K562 (cell line): ENCODE data around the gene VPS33A. TPM values are rescaled to one million over a fixed set of nuclear protein-coding genes. Genes with fewer than 3 reads are reported as not detected.

ENCODE experiments used
- ATAC-seq: fragments of 200-7000 bp; cut with Tn5 transposase; 3 replicates; pipeline ENCODE4 v1.9.1; 2020; ENCODE audit warnings: moderate library complexity
- BruUV-seq: library from RNA; stranded (reverse); fragments of 400-500 nt; replicated peaks from 2 replicates; lab custom pipeline; 2021; lab: Mats Ljungman, UMichigan
- CTCF ChIA-PET: fragments of 300-600 bp; formaldehyde crosslinking; extraction: SDS; loops from one replicate; lab custom pipeline; 2021; ENCODE audit warnings: low intra/inter-chr PET ratio; lab: Yijun Ruan, JAX
- POLR2A ChIA-PET: fragments of 300-600, 350-650 bp; sonication (Branson Sonifier 250); formaldehyde crosslinking; extraction: SDS; loops from one replicate; lab custom pipeline; 2021; ENCODE audit warnings: antibody characterized with exemption, inconsistent platforms; lab: Yijun Ruan, JAX
- DNase-seq, 4 experiments: peaks; one replicate each; pipeline versions ENCODE4 v3.0.0 to v3.0.0-alpha.2; 2011 to 2018; ENCODE audit warnings: low spot score in 3 of 4, mixed read lengths in 3 of 4; ENCODE audit errors: extremely low read depth in 1 of 4
- FAIRE-seq: peaks from 2 replicates; lab custom pipeline; 2011; peaks lifted over from hg19 to GRCh38; lab: Jason Lieb, UNC
- H2AFZ ChIP-seq: 2 replicates; pipeline ENCODE4 v1.6.0; 2011; ENCODE audit warnings: low read depth, low read length, control low read depth, inconsistent platforms
- H3K27ac ChIP-seq: fragments of 200-600 bp; 3 replicates; pipeline ENCODE4 v1.8.0; 2011; ENCODE audit warnings: low read depth, mild to moderate bottlenecking, control low read depth, inconsistent platforms, low read length, moderate library complexity, mixed read lengths; ENCODE audit errors: extremely low read depth
- H3K27me3 ChIP-seq, 2 experiments: fragments of 300-600 bp in 1 of 2; 2 replicates in 1 of 2; 3 replicates in 1 of 2; pipeline versions ENCODE4 v1.6.0 to v1.8.0; 2011; ENCODE audit warnings: inconsistent platforms in 2 of 2, low read length in 2 of 2, mild to moderate bottlenecking in 1 of 2, mixed read lengths in 1 of 2, moderate library complexity in 1 of 2; ENCODE audit not compliant: control insufficient read depth in 2 of 2, insufficient read depth in 2 of 2
- H3K36me3 ChIP-seq: fragments of 300-600 bp; 3 replicates; pipeline ENCODE4 v1.8.0; 2011; ENCODE audit warnings: mild to moderate bottlenecking, low read length, inconsistent platforms; ENCODE audit not compliant: control insufficient read depth, insufficient read depth
- H3K4me1 ChIP-seq, 2 experiments: fragments of 200-600 bp in 1 of 2; replicated peaks in 1 of 2; 2 replicates in 1 of 2; 3 replicates in 1 of 2; pipeline versions ENCODE4 v1.5.1 to v1.8.0; 2011; ENCODE audit warnings: inconsistent platforms in 2 of 2, low read length in 2 of 2, mild to moderate bottlenecking in 1 of 2, mixed read lengths in 1 of 2, moderate library complexity in 1 of 2; ENCODE audit not compliant: control insufficient read depth in 2 of 2, insufficient read depth in 2 of 2
- H3K4me2 ChIP-seq: 2 replicates; pipeline ENCODE4 v1.6.1; 2011; ENCODE audit warnings: low read length, control low read depth, inconsistent platforms, mixed read lengths; ENCODE audit not compliant: insufficient read depth
- H3K4me3 ChIP-seq: fragments of 200-600 bp; sonication (generic), shearing (Covaris generic); 2 replicates; pipeline ENCODE4 v1.5.1; 2016; ENCODE audit warnings: control low read depth, inconsistent platforms
- H3K79me2 ChIP-seq: fragments of 200-600 bp; 3 replicates; pipeline ENCODE4 v1.8.0; 2011; ENCODE audit warnings: low read length, inconsistent platforms; ENCODE audit not compliant: control insufficient read depth, insufficient read depth
- H3K9ac ChIP-seq, 2 experiments: 2 replicates each; pipeline versions ENCODE4 v1.6.0 to v1.6.1; 2011; ENCODE audit warnings: low read depth in 2 of 2, low read length in 2 of 2, control low read depth in 1 of 2, inconsistent platforms in 1 of 2, mild to moderate bottlenecking in 1 of 2, mixed read lengths in 1 of 2; ENCODE audit not compliant: insufficient read depth in 1 of 2
- H3K9me1 ChIP-seq: one replicate; pipeline ENCODE4 v1.6.0; 2011; ENCODE audit warnings: inconsistent platforms, mild to moderate bottlenecking, low read length, moderate library complexity; ENCODE audit not compliant: control insufficient read depth, insufficient read depth
- H3K9me3 ChIP-seq: replicated peaks from 2 replicates; pipeline ENCODE4 v1.5.1; 2011; ENCODE audit warnings: low read depth, low read length, inconsistent platforms; ENCODE audit not compliant: control insufficient read depth, insufficient read depth
- H4K20me1 ChIP-seq: replicated peaks from 2 replicates; pipeline ENCODE4 v1.6.1; 2011; ENCODE audit warnings: low read length, inconsistent platforms, mixed read lengths; ENCODE audit not compliant: control insufficient read depth, insufficient read depth
- BCLAF1 ChIP-seq, 2 experiments: fragments of 450-650 bp in 1 of 2; IDR thresholded peaks; 2 replicates each; pipeline ENCODE4 v1.6.1; 2011 to 2017; ENCODE audit warnings: low read depth in 2 of 2, antibody characterized with exemption in 1 of 2, borderline replicate concordance in 1 of 2, low read length in 1 of 2, mild to moderate bottlenecking in 1 of 2, mixed read lengths in 1 of 2; ENCODE audit not compliant: control insufficient read depth in 1 of 2
- CBX5 ChIP-seq: IDR thresholded peaks from 2 replicates; pipeline ENCODE4 v1.6.1; 2014; ENCODE audit warnings: low read depth, borderline replicate concordance
- JUND ChIP-seq, 2 experiments: IDR thresholded peaks; 2 replicates in 1 of 2; 3 replicates in 1 of 2; pipeline ENCODE4 v1.6.1; 2011; ENCODE audit warnings: borderline replicate concordance in 2 of 2, low read depth in 2 of 2, low read length in 2 of 2, improper control_type of control experiment in 1 of 2, missing biosample characterization in 1 of 2, missing genetic modification characterization in 1 of 2, missing genetic modification reagents in 1 of 2
- KAT7 ChIP-seq: sonication (generic); formaldehyde crosslinking; IDR thresholded peaks from 2 replicates; pipeline ENCODE4 v1.8.0; 2022; ENCODE audit warnings: missing genetic modification reagents, mild to moderate bottlenecking, borderline replicate concordance
- PATZ1 ChIP-seq: fragments of 250-450 bp; sonication (Bioruptor Pico); IDR thresholded peaks from 2 replicates; pipeline ENCODE4 v1.5.0; 2020; ENCODE audit warnings: mild to moderate bottlenecking, borderline replicate concordance
- TAF1 ChIP-seq: IDR thresholded peaks from 2 replicates; pipeline ENCODE4 v1.6.1; 2011; ENCODE audit warnings: mild to moderate bottlenecking, low read length, moderate library complexity; ENCODE audit not compliant: insufficient read depth, control insufficient read depth, severe bottlenecking; ENCODE audit errors: extremely low read depth
- THAP7 ChIP-seq: fragments of 250-450 bp; sonication (Bioruptor Pico); IDR thresholded peaks from 2 replicates; pipeline ENCODE4 v1.5.0; 2021
- YBX1 ChIP-seq: fragments of 450-650 bp; IDR thresholded peaks from 2 replicates; pipeline ENCODE4 v1.7.1; 2016; ENCODE audit warnings: mild to moderate bottlenecking
- ZNF140 ChIP-seq: fragments of 250-450 bp; sonication (Bioruptor Pico); IDR thresholded peaks from 2 replicates; pipeline ENCODE4 v1.8.0; 2021; ENCODE audit warnings: moderate library complexity, mild to moderate bottlenecking, inconsistent platforms
- ZNF3 ChIP-seq: fragments of 250-450 bp; sonication (Bioruptor Pico); IDR thresholded peaks from 2 replicates; pipeline ENCODE4 v1.5.0; 2021; ENCODE audit warnings: mild to moderate bottlenecking, moderate library complexity
- WGBS: fragments of 100-300 bp; shearing (Covaris generic); methylation state at CpG from one replicate; pipeline ENCODE4 v1.1.6; 2016; ENCODE audit warnings: low coverage, mixed read lengths; ENCODE audit not compliant: insufficient coverage; ENCODE audit errors: missing lambda C conversion rate; 5-methylcytosine and 5-hydroxymethylcytosine counted together
- in situ Hi-C: fragments of 300-500 bp; cut with MboI; formaldehyde crosslinking; loops from 4 replicates; pipeline ENCODE4 v1.15.0; 2018; ENCODE audit warnings: inconsistent platforms, mixed read lengths
- intact Hi-C: fragments of 100-400 bp; cut with micrococcal nuclease; formaldehyde crosslinking; loops from 2 replicates; pipeline ENCODE4 v1.14.2; 2022
- polyA plus RNA-seq, 8 experiments: library from polyadenylated mRNA; depleted of rRNA in 4 of 8; stranded (reverse) in 5 of 8; unstranded in 3 of 8; fragments of >200 nt; fragmentation: Nextera tagmentation in 2 of 8; fragmentation: Illumina TruSeq in 1 of 8; extraction: Ambion mirVana in 2 of 8; extraction: Trizol in 1 of 8; gene quantifications; 2 replicates each; pipeline versions ENCODE4 v1.2.1 to v1.2.3, GENCODE V29; 2011 to 2014; ENCODE audit warnings: inconsistent platforms in 1 of 8, missing spikeins in 1 of 8
- total RNA-seq, 7 experiments: library from RNA; depleted of rRNA in 6 of 7; stranded (reverse); fragments of >200 nt in 6 of 7; fragmentation: Illumina TruSeq in 2 of 7; extraction: Trizol in 2 of 7; gene quantifications; 2 replicates each; pipeline versions ENCODE4 v1.2.1 to v1.2.3, GENCODE V29; 2011 to 2021; ENCODE audit warnings: low replicate concordance in 1 of 7

The VPS33A gene
- total and polyA plus RNA-seq, 9 of the 15 experiments (the other 6 are each of a cell fraction or from before 2014, with no cell fraction given) = 10.6 to 34.3 (median 25.3) TPM

- Histone ChIP-seq H3K9me1 (no peaks in the 10 kb centered on the region), H3K9me3 (peaks cover 14% of the 10 kb centered on the region), H3K79me2 (no peaks in the 10 kb centered on the region), H3K4me2 (no peak overlapping the region), H2AFZ (no peak overlapping the region), H3K27me3 (no peaks in the 10 kb centered on the region), H3K9ac (no peak overlapping the region), H3K4me1 (peaks cover 23 to 28% of the 10 kb centered on the region in 2 experiments), H3K36me3 (no peaks in the 10 kb centered on the region), H4K20me1 (no peaks in the 10 kb centered on the region), H3K4me3 (no peak overlapping the region), H3K27ac (no peak overlapping the region)
- CTCF ChIA-PET = no interaction called here
- no peak for TF ChIP-seq YBX1
- TF ChIP-seq ZNF140 = no peak
- no peak for TF ChIP-seq PATZ1 (CRISPR knock-in tag)
- TF ChIP-seq CBX5 = no peak
- no peak for TF ChIP-seq JUND (IDR thresholded peaks at IDR 0.05; ENCODE audit: borderline replicate concordance, low read depth, low read length)
- TF ChIP-seq JUND (tag; IDR thresholded peaks at IDR 0.05; ENCODE audit: borderline replicate concordance, low read depth, low read length) = no peak
- no peak for TF ChIP-seq ZNF3
- TF ChIP-seq BCLAF1 (IDR thresholded peaks at IDR 0.05; ENCODE audit: borderline replicate concordance in 1 of 2, control insufficient read depth in 1 of 2, low read depth in 2 of 2, low read length in 1 of 2) = no peak
- TF ChIP-seq KAT7 (CRISPR knock-in tag) = no peak
- TF ChIP-seq THAP7 (CRISPR knock-in tag) = no peak
- no peak for TF ChIP-seq TAF1
- ATAC-seq (no peak), DNase-seq (no peak), FAIRE-seq (no peak)
- POLR2A ChIA-PET = interaction anchor here (0.6 kb wide), 1 partner anchor 50 kb away, joined by 3 read pairs; no protein-coding TSS in a partner anchor
- 67% methylated on average over 1 of the region's 1 CpG for WGBS
- in situ Hi-C loops = loop anchor here (5.0 kb wide), 1 partner anchor 153 kb away; no protein-coding TSS in a partner anchor
- no TSS peak for BruUV-seq
- intact Hi-C loops = loop anchor here (5.0 kb wide), 1 partner anchor 38 kb away; no protein-coding TSS in a partner anchor
Measured at GRCh38 chr12:122194804-122195203, 71.5 kb downstream of the VPS33A start.
